ENCODE data around the gene OTOGL.

The OTOGL gene

GRCh38 chr12:80099259-80099658 lies at the start of gene OTOGL:
Gene OTOGL, plus strand, starts transcription at chr12:80099537. Its CDS starts 109,895 bp downstream, at chr12:80209432.
- DNase-seq, result no peak

- no peak for DNase-seq
These were observed 49.1 kb upstream of the OTOGL start for GRCh38 chr12:80050236-80050635.

GRCh38 chr12:80053051-80053790 lies 46.1 kb upstream of the OTOGL start:
- DNase-seq, result no peak

GRCh38 chr12:80056232-80056631 lies 43.1 kb upstream of the OTOGL start:
- no peak for DNase-seq

GRCh38 chr12:80056845-80057244 lies 42.5 kb upstream of the OTOGL start:
- no peak for DNase-seq

GRCh38 chr12:80058586-80058985 lies 40.8 kb upstream of the OTOGL start:
- no peak for DNase-seq

- DNase-seq, result no peak
These were observed 40.2 kb upstream of the OTOGL start for GRCh38 chr12:80059102-80059501.

GRCh38 chr12:80059875-80060274 lies 39.5 kb upstream of the OTOGL start:
- DNase-seq, result no peak

GRCh38 chr12:80064269-80064668 lies 35.1 kb upstream of the OTOGL start:
- no peak for DNase-seq

- no peak for DNase-seq
These were observed 34.4 kb upstream of the OTOGL start for GRCh38 chr12:80064951-80065350.

- no peak for DNase-seq
These were observed 31.2 kb upstream of the OTOGL start for GRCh38 chr12:80068173-80068572.

- peak; percentile 39 for DNase-seq
These were observed 15.3 kb upstream of the OTOGL start for GRCh38 chr12:80083892-80084614.

GRCh38 chr12:80086025-80086424 lies 13.3 kb upstream of the OTOGL start:
- DNase-seq, result no peak

GRCh38 chr12:80087486-80088213 lies 11.7 kb upstream of the OTOGL start:
- no peak for DNase-seq

- no peak for DNase-seq
These were observed 1.3 kb downstream of the OTOGL start for GRCh38 chr12:80100591-80100990.

- no peak for DNase-seq
These were observed 1.8 kb downstream of the OTOGL start for GRCh38 chr12:80101126-80101525.

GRCh38 chr12:80107221-80107620 lies 7.9 kb downstream of the OTOGL start:
- DNase-seq, result no peak

- DNase-seq, result no peak
These were observed 17.4 kb downstream of the OTOGL start for GRCh38 chr12:80116735-80117134.

GRCh38 chr12:80118565-80119324 lies 19.4 kb downstream of the OTOGL start:
- DNase-seq, result no peak

GRCh38 chr12:80120994-80121393 lies 21.7 kb downstream of the OTOGL start:
- no peak for DNase-seq

GRCh38 chr12:80121661-80122060 lies 22.3 kb downstream of the OTOGL start:
- DNase-seq, result no peak

- no peak for DNase-seq
These were observed 30.7 kb downstream of the OTOGL start for GRCh38 chr12:80129895-80130530.

All from stimulated activated CD4-positive, alpha-beta T cell treated with anti-CD3 and anti-CD28 coated beads, Interleukin-15, amount 100 ng/mL, for 24 hours (primary cell).